H9 (cell line): ENCODE measurements around the gene MMP15. TPM values are rescaled to one million over a fixed set of nuclear protein-coding genes. Genes with fewer than 3 reads are reported as not detected.

ENCODE experiments used
- DNase-seq: peaks from one replicate; pipeline ENCODE4 v3.0.0-alpha.2; 2017
- H2AFZ ChIP-seq: one replicate; pipeline ENCODE4 v1.6.1; 2013; ENCODE audit warnings: mild to moderate bottlenecking, low read length, control low read depth, moderate library complexity
- H2AK5ac ChIP-seq: 2 replicates; pipeline ENCODE4 v1.6.1; 2013; ENCODE audit warnings: low read length, control low read depth, mixed read lengths; ENCODE audit not compliant: insufficient read length
- H2BK120ac ChIP-seq: one replicate; pipeline ENCODE4 v1.6.1; 2013; ENCODE audit warnings: low read depth, mild to moderate bottlenecking, low read length, control low read depth, inconsistent platforms; ENCODE audit not compliant: poor library complexity, severe bottlenecking
- H2BK12ac ChIP-seq: 2 replicates; pipeline ENCODE4 v1.6.1; 2013; ENCODE audit warnings: low read length, control low read depth, mixed read lengths, low read depth; ENCODE audit not compliant: insufficient read length
- H2BK15ac ChIP-seq: 2 replicates; pipeline ENCODE4 v1.6.1; 2013; ENCODE audit warnings: low read depth, low read length, control low read depth
- H2BK20ac ChIP-seq: one replicate; pipeline ENCODE4 v1.6.1; 2013; ENCODE audit warnings: low read depth, mild to moderate bottlenecking, low read length, control low read depth, inconsistent platforms; ENCODE audit not compliant: poor library complexity, severe bottlenecking
- H2BK5ac ChIP-seq: 2 replicates; pipeline ENCODE4 v1.6.1; 2013; ENCODE audit warnings: low read length, control low read depth, mixed read lengths; ENCODE audit not compliant: insufficient read length
- H3K14ac ChIP-seq: 2 replicates; pipeline ENCODE4 v1.6.1; 2013; ENCODE audit warnings: low read length, control low read depth; ENCODE audit not compliant: insufficient read depth
- H3K18ac ChIP-seq: 2 replicates; pipeline ENCODE4 v1.6.1; 2013; ENCODE audit warnings: low read depth, mild to moderate bottlenecking, mixed read lengths, low read length, control low read depth; ENCODE audit not compliant: insufficient read length
- H3K23ac ChIP-seq: 2 replicates; pipeline ENCODE4 v1.6.1; 2013; ENCODE audit warnings: low read length, control low read depth, mixed read lengths, low read depth; ENCODE audit not compliant: insufficient read length
- H3K23me2 ChIP-seq: 2 replicates; pipeline ENCODE4 v1.6.1; 2013; ENCODE audit warnings: low read depth, mild to moderate bottlenecking, mixed read lengths, low read length, control low read depth; ENCODE audit not compliant: insufficient read length, poor library complexity, severe bottlenecking
- H3K27ac ChIP-seq: 2 replicates; pipeline ENCODE4 v1.5.1; 2013; ENCODE audit warnings: low read length, control low read depth, mixed read lengths, low read depth; ENCODE audit not compliant: insufficient read length
- H3K27me3 ChIP-seq: 2 replicates; pipeline ENCODE4 v1.6.1; 2013; ENCODE audit warnings: low read length, control low read depth, inconsistent platforms; ENCODE audit not compliant: insufficient read depth
- H3K4ac ChIP-seq: 2 replicates; pipeline ENCODE4 v1.6.1; 2013; ENCODE audit warnings: low read depth, mild to moderate bottlenecking, control low read depth, inconsistent platforms, low read length, moderate library complexity
- H3K4me1 ChIP-seq: 2 replicates; pipeline ENCODE4 v1.6.1; 2013; ENCODE audit warnings: low read length, control low read depth, inconsistent platforms; ENCODE audit not compliant: insufficient read depth
- H3K4me2 ChIP-seq: 2 replicates; pipeline ENCODE4 v1.6.1; 2013; ENCODE audit warnings: low read length, control low read depth, mixed read lengths; ENCODE audit not compliant: insufficient read length, insufficient read depth
- H3K56ac ChIP-seq: 2 replicates; pipeline ENCODE4 v1.6.1; 2013; ENCODE audit warnings: low read depth, mild to moderate bottlenecking, mixed read lengths, low read length, control low read depth; ENCODE audit not compliant: insufficient read length
- H3K79me1 ChIP-seq: 2 replicates; pipeline ENCODE4 v1.6.1; 2013; ENCODE audit warnings: low read depth, mild to moderate bottlenecking, moderate library complexity, low read length, control low read depth, inconsistent platforms; ENCODE audit not compliant: insufficient read depth, poor library complexity, severe bottlenecking
- H3K79me2 ChIP-seq: 2 replicates; pipeline ENCODE4 v1.6.1; 2013; ENCODE audit warnings: low read length, control low read depth, inconsistent platforms; ENCODE audit not compliant: insufficient read depth
- H3K9ac ChIP-seq: 2 replicates; pipeline ENCODE4 v1.6.1; 2013; ENCODE audit warnings: low read length, control low read depth, mixed read lengths; ENCODE audit not compliant: insufficient read length; ENCODE audit errors: extremely low read depth
- H3K9me3 ChIP-seq: one replicate; pipeline ENCODE4 v1.6.1; 2013; ENCODE audit warnings: low read depth, low read length, inconsistent platforms; ENCODE audit not compliant: control insufficient read depth
- H3T11ph ChIP-seq: one replicate; pipeline ENCODE4 v1.6.1; 2013; ENCODE audit warnings: mild to moderate bottlenecking, low read length, control low read depth, inconsistent platforms
- H4K20me1 ChIP-seq: one replicate; pipeline ENCODE4 v1.6.1; 2013; ENCODE audit not compliant: control insufficient read depth, insufficient read length, insufficient read depth
- H4K5ac ChIP-seq: 2 replicates; pipeline ENCODE4 v1.6.1; 2013; ENCODE audit warnings: low read depth, mild to moderate bottlenecking, mixed read lengths, low read length, control low read depth; ENCODE audit not compliant: insufficient read length
- H4K8ac ChIP-seq: replicated peaks from 2 replicates; pipeline ENCODE4 v1.6.1; 2013; ENCODE audit warnings: low read length, control low read depth, mixed read lengths, low read depth; ENCODE audit not compliant: insufficient read length
- H4K91ac ChIP-seq: 2 replicates; pipeline ENCODE4 v1.6.1; 2013; ENCODE audit warnings: low read depth, mild to moderate bottlenecking, moderate library complexity, mixed read lengths, low read length, control low read depth; ENCODE audit not compliant: insufficient read length
- H3K27ac Mint-ChIP-seq, 3 experiments: 2 replicates in 2 of 3; 3 replicates in 1 of 3; pipeline ENCODE4 v1.8.0; 2020 to 2021; ENCODE audit warnings: mixed read lengths in 3 of 3, mild to moderate bottlenecking in 1 of 3, moderate library complexity in 1 of 3
- H3K27me3 Mint-ChIP-seq: 2 replicates; pipeline ENCODE4 v1.8.0; 2021; ENCODE audit warnings: low read depth, mild to moderate bottlenecking, moderate library complexity, mixed read lengths
- H3K36me3 Mint-ChIP-seq, 3 experiments: 2 replicates in 2 of 3; 3 replicates in 1 of 3; pipeline ENCODE4 v1.8.0; 2020 to 2021; ENCODE audit warnings: low read depth in 3 of 3, mixed read lengths in 3 of 3; ENCODE audit not compliant: insufficient read depth in 1 of 3
- H3K4me1 Mint-ChIP-seq, 2 experiments: 2 replicates each; pipeline ENCODE4 v1.8.0; 2020; ENCODE audit warnings: mixed read lengths in 2 of 2
- H3K4me3 Mint-ChIP-seq, 2 experiments: 2 replicates in 1 of 2; 3 replicates in 1 of 2; pipeline ENCODE4 v1.8.0; 2020 to 2021; ENCODE audit warnings: mild to moderate bottlenecking in 2 of 2, mixed read lengths in 2 of 2, moderate library complexity in 1 of 2
- H3K9me3 Mint-ChIP-seq, 2 experiments: 2 replicates in 1 of 2; 3 replicates in 1 of 2; pipeline ENCODE4 v1.8.0; 2020; ENCODE audit warnings: mild to moderate bottlenecking in 2 of 2, mixed read lengths in 2 of 2, moderate library complexity in 1 of 2
- WGBS: extraction: QIAGEN DNeasy Blood & Tissue Kit; methylation state at CpG from one replicate; pipeline ENCODE4 v1.1.7; 2013; ENCODE audit warnings: missing lambda C conversion rate, low lambda C conversion rate, mixed read lengths; ENCODE audit not compliant: insufficient read length; ENCODE audit errors: extremely low coverage; 5-methylcytosine and 5-hydroxymethylcytosine counted together
- total RNA-seq: library from RNA; stranded (reverse); gene quantifications from 2 replicates; pipeline ENCODE4 v1.2.1, GENCODE V29; 2021
- TF ChIP-seq, protein P1 (sequence below): fragments of 200-600 bp; sonication (generic); conservative IDR thresholded peaks from 3 replicates; pipeline ENCODE4 v1.8.0; 2021; ENCODE audit warnings: antibody characterized with exemption, mild to moderate bottlenecking

The MMP15 gene
- total RNA-seq, 1 experiment from 2014 or later, result 32.9 TPM

DNA sequence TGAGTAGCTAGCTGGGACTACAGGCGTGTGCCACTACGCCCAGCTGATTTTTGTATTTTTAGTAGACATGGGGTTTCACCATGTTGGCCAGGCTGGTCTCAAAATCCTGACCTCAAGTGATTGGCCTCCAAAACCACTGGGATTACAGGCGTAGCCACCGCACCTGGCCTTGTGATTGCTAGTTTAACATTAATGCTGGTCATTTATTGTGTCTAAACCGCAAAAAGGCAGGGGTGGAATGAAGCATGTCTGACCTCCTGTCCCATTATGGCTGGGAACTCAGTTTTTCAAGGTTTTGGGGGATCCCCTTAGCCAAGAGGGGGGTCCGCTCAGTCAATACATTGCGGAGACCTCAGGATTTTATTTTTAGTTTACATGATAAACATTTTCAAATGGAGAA lies 43.9 kb upstream of the MMP15 start:
- H3K14ac ChIP-seq, result no peak overlapping the region
- no peak overlapping the region for H4K8ac ChIP-seq
- Mint-ChIP-seq H3K27me3 (peaks cover 33% of the 10 kb centered on the region), H3K9me3 (no peaks in the 10 kb centered on the region), H3K27ac (no peak overlapping the region), H3K4me1 (peaks cover 3 to 9% of the 10 kb centered on the region in 2 experiments; a peak in 3 of 4 replicates), H3K36me3 (no peaks in the 10 kb centered on the region; a peak in 1 of 7 replicates), H3K4me3 (no peak overlapping the region)
- no peaks in the 10 kb centered on the region for H3K79me2 ChIP-seq
- DNase-seq, result no peak
- no peak overlapping the region for H4K91ac ChIP-seq
- no peak overlapping the region for H2BK20ac ChIP-seq
- H3T11ph ChIP-seq, result no peak overlapping the region
- H2AK5ac ChIP-seq, result no peak overlapping the region
- no peaks in the 10 kb centered on the region for H3K79me1 ChIP-seq
- no peaks in the 10 kb centered on the region for H3K4me1 ChIP-seq
- no peak overlapping the region for H2BK15ac ChIP-seq
- H2BK5ac ChIP-seq, result no peak overlapping the region
- no peak overlapping the region for H2BK12ac ChIP-seq
- no peak overlapping the region for H3K23ac ChIP-seq
- TF ChIP-seq, protein P1, sequence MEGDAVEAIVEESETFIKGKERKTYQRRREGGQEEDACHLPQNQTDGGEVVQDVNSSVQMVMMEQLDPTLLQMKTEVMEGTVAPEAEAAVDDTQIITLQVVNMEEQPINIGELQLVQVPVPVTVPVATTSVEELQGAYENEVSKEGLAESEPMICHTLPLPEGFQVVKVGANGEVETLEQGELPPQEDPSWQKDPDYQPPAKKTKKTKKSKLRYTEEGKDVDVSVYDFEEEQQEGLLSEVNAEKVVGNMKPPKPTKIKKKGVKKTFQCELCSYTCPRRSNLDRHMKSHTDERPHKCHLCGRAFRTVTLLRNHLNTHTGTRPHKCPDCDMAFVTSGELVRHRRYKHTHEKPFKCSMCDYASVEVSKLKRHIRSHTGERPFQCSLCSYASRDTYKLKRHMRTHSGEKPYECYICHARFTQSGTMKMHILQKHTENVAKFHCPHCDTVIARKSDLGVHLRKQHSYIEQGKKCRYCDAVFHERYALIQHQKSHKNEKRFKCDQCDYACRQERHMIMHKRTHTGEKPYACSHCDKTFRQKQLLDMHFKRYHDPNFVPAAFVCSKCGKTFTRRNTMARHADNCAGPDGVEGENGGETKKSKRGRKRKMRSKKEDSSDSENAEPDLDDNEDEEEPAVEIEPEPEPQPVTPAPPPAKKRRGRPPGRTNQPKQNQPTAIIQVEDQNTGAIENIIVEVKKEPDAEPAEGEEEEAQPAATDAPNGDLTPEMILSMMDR, result no peak
- no peak overlapping the region for H3K56ac ChIP-seq
- H3K23me2 ChIP-seq, result peaks cover 16% of the 10 kb centered on the region
- no peak overlapping the region for H2AFZ ChIP-seq
- H3K27ac ChIP-seq, result no peak overlapping the region
- H3K4me2 ChIP-seq, result no peak overlapping the region
- no peak overlapping the region for H4K5ac ChIP-seq
- peaks cover 11% of the 10 kb centered on the region; the same call in 1 of the 2 replicates for H3K27me3 ChIP-seq
- no peaks in the 10 kb centered on the region for H4K20me1 ChIP-seq
- no peak overlapping the region for H3K18ac ChIP-seq
- H2BK120ac ChIP-seq, result no peak overlapping the region
- no peak overlapping the region for H3K4ac ChIP-seq
- WGBS, result no CpG with 5 or more reads among the region's 7 CpGs
- H3K9ac ChIP-seq, result no peak overlapping the region
- H3K9me3 ChIP-seq, result no peaks in the 10 kb centered on the region
